Progenitor cell of endocrine pancreas (in vitro differentiated cells): ENCODE data around the gene SHISA8. TPM values are rescaled to one million over a fixed set of nuclear protein-coding genes. Genes with fewer than 3 reads are reported as not detected.
A peak's percentile ranks its signal among the peaks of the same experiment; 100 is the strongest.
"Not testable (repeated sequence)": the region's sequence is repeated elsewhere in the genome, so short reads cannot be mapped to it uniquely, and the experiment has no call there.

Experiments used
- DNase-seq: peaks from one replicate; pipeline ENCODE4 v3.0.0; 2021; ENCODE audit warnings: low spot score; ENCODE audit not compliant: unreplicated experiment
- H3K27ac Mint-ChIP-seq: 2 replicates; pipeline ENCODE4 v1.8.0; 2021; ENCODE audit warnings: mild to moderate bottlenecking, moderate library complexity, mixed read lengths
- H3K27me3 Mint-ChIP-seq: 2 replicates; pipeline ENCODE4 v1.8.0; 2021; ENCODE audit warnings: mixed read lengths
- H3K36me3 Mint-ChIP-seq: 2 replicates; pipeline ENCODE4 v1.8.0; 2022; ENCODE audit warnings: mixed read lengths; ENCODE audit not compliant: insufficient read depth
- H3K4me1 Mint-ChIP-seq: 2 replicates; pipeline ENCODE4 v1.8.0; 2021; ENCODE audit warnings: low read depth, mixed read lengths
- H3K4me3 Mint-ChIP-seq: 2 replicates; pipeline ENCODE4 v1.8.0; 2021; ENCODE audit warnings: low read depth, mild to moderate bottlenecking, moderate library complexity, mixed read lengths
- H3K9me3 Mint-ChIP-seq: 2 replicates; pipeline ENCODE4 v1.8.0; 2021; ENCODE audit warnings: low read depth, mixed read lengths
- CTCF ChIP-seq: fragments of 200-600 bp; sonication (generic); IDR thresholded peaks from one replicate; pipeline ENCODE4 v1.5.0; 2021; ENCODE audit warnings: antibody characterized with exemption, mild to moderate bottlenecking; ENCODE audit not compliant: unreplicated experiment
- total RNA-seq: library from RNA; stranded (reverse); gene quantifications from 2 replicates; pipeline ENCODE4 v1.2.1, GENCODE V29; 2021

The SHISA8 gene
- total RNA-seq, 1 donor from 2014 or later = not detected

GRCh38 chr22:41876275-41876674 lies 38.6 kb downstream of the SHISA8 start:
- H3K36me3 Mint-ChIP-seq = peaks cover 14% of the 10 kb centered on the region
- TF ChIP-seq CTCF = no peak
- no peaks in the 10 kb centered on the region for H3K4me1 Mint-ChIP-seq
- H3K9me3 Mint-ChIP-seq = no peaks in the 10 kb centered on the region
- H3K4me3 Mint-ChIP-seq = no peak overlapping the region
- no peak for DNase-seq
- H3K27me3 Mint-ChIP-seq = no peaks in the 10 kb centered on the region
- no peak overlapping the region for H3K27ac Mint-ChIP-seq

- peaks cover 14% of the 10 kb centered on the region for H3K36me3 Mint-ChIP-seq
- TF ChIP-seq CTCF = no peak
- H3K27me3 Mint-ChIP-seq = no peaks in the 10 kb centered on the region
- no peak overlapping the region for H3K4me3 Mint-ChIP-seq
- no peak overlapping the region for H3K27ac Mint-ChIP-seq
- no peak for DNase-seq
- H3K9me3 Mint-ChIP-seq = no peaks in the 10 kb centered on the region
- no peaks in the 10 kb centered on the region for H3K4me1 Mint-ChIP-seq
These were observed 39.2 kb downstream of the SHISA8 start for GRCh38 chr22:41875531-41876270.

GRCh38 chr22:41874090-41874489 lies 40.8 kb downstream of the SHISA8 start:
- peaks cover 13% of the 10 kb centered on the region for H3K36me3 Mint-ChIP-seq
- no peak overlapping the region for H3K4me3 Mint-ChIP-seq
- TF ChIP-seq CTCF = no peak
- H3K27ac Mint-ChIP-seq = no peak overlapping the region
- H3K9me3 Mint-ChIP-seq = no peaks in the 10 kb centered on the region
- DNase-seq = no peak
- no peaks in the 10 kb centered on the region for H3K4me1 Mint-ChIP-seq
- no peaks in the 10 kb centered on the region for H3K27me3 Mint-ChIP-seq

GRCh38 chr22:41873391-41873790 lies 41.5 kb downstream of the SHISA8 start:
- TF ChIP-seq CTCF = no peak

GRCh38 chr22:41870786-41871185 lies 44.1 kb downstream of the SHISA8 start:
- H3K27ac Mint-ChIP-seq = no peak overlapping the region
- H3K9me3 Mint-ChIP-seq = no peaks in the 10 kb centered on the region
- no peak overlapping the region for H3K4me3 Mint-ChIP-seq
- TF ChIP-seq CTCF = no peak
- H3K36me3 Mint-ChIP-seq = peaks cover 16% of the 10 kb centered on the region
- no peaks in the 10 kb centered on the region for H3K27me3 Mint-ChIP-seq
- H3K4me1 Mint-ChIP-seq = no peaks in the 10 kb centered on the region
- no peak for DNase-seq

More at GRCh38 chr22:41873391-41873790, 41.5 kb downstream of the SHISA8 start:
- no peak overlapping the region for H3K4me3 Mint-ChIP-seq
- no peak for DNase-seq
- peaks cover 17% of the 10 kb centered on the region for H3K36me3 Mint-ChIP-seq
- H3K4me1 Mint-ChIP-seq = no peaks in the 10 kb centered on the region
- H3K27me3 Mint-ChIP-seq = no peaks in the 10 kb centered on the region
- H3K9me3 Mint-ChIP-seq = no peaks in the 10 kb centered on the region
- H3K27ac Mint-ChIP-seq = peak overlapping the region; percentile 34

- not testable (repeated sequence) for H3K27me3 Mint-ChIP-seq, H3K4me1 Mint-ChIP-seq, DNase-seq, H3K4me3 Mint-ChIP-seq, H3K9me3 Mint-ChIP-seq, H3K27ac Mint-ChIP-seq
- peaks cover 15% of the 10 kb centered on the region for H3K36me3 Mint-ChIP-seq
These were observed 44.8 kb downstream of the SHISA8 start for GRCh38 chr22:41870081-41870480.
